HepG2 (cell line): ENCODE measurements around the gene FBXO9. TPM values are rescaled to one million over a fixed set of nuclear protein-coding genes. Genes with fewer than 3 reads are reported as not detected.

Experiments used
- ATAC-seq: fragments of 200-7000 bp; cut with Tn5 transposase; 3 replicates; pipeline ENCODE4 v1.9.1; 2020; ENCODE audit warnings: mild to moderate bottlenecking, moderate library complexity
- BruUV-seq: library from RNA; stranded (reverse); fragments of 400-500 nt; replicated peaks from 2 replicates; lab custom pipeline; 2021; lab: Mats Ljungman, UMichigan
- CTCF ChIA-PET: fragments of 300-600 bp; formaldehyde crosslinking; extraction: SDS; loops from one replicate; lab custom pipeline; 2021; ENCODE audit warnings: low total read pairs, inconsistent platforms, low intra/inter-chr PET ratio; lab: Yijun Ruan, JAX
- POLR2A ChIA-PET: fragments of 350-600 bp; sonication (Branson Sonifier 250); formaldehyde crosslinking; loops from one replicate; lab custom pipeline; 2020; ENCODE audit warnings: antibody characterized with exemption, inconsistent platforms; lab: Yijun Ruan, JAX
- DNase-seq: peaks from one replicate; pipeline ENCODE4 v3.0.0-alpha.2; 2015; ENCODE audit warnings: low spot score
- FAIRE-seq: peaks from 3 replicates; lab custom pipeline; 2011; peaks lifted over from hg19 to GRCh38; lab: Jason Lieb, UNC
- H2AFZ ChIP-seq: one replicate; pipeline ENCODE4 v1.6.1; 2011; ENCODE audit warnings: low read length, inconsistent platforms
- H3K27ac ChIP-seq: fragments of 300-600 bp; 3 replicates; pipeline ENCODE4 v1.8.0; 2011; ENCODE audit warnings: mixed run types, mild to moderate bottlenecking, mixed read lengths, low read length, inconsistent platforms; ENCODE audit not compliant: insufficient read depth; ENCODE audit errors: extremely low read length
- H3K27me3 ChIP-seq, 2 experiments: fragments of 200-600 bp in 1 of 2; 2 replicates in 1 of 2; 3 replicates in 1 of 2; pipeline versions ENCODE4 v1.6.0 to v1.8.0; 2011; ENCODE audit warnings: low read length in 2 of 2, mild to moderate bottlenecking in 2 of 2, moderate library complexity in 2 of 2, inconsistent platforms in 1 of 2; ENCODE audit not compliant: insufficient read depth in 2 of 2, control insufficient read depth in 1 of 2
- H3K36me3 ChIP-seq, 2 experiments: fragments of 200-600 bp in 1 of 2; replicated peaks in 1 of 2; 2 replicates in 1 of 2; 3 replicates in 1 of 2; pipeline versions ENCODE4 v1.5.1 to v1.8.0; 2011; ENCODE audit warnings: low read length in 2 of 2, inconsistent platforms in 1 of 2; ENCODE audit not compliant: insufficient read depth in 2 of 2, control insufficient read depth in 1 of 2
- H3K4me1 ChIP-seq: 2 replicates; pipeline ENCODE4 v1.5.1; 2012; ENCODE audit warnings: low read length, inconsistent platforms; ENCODE audit not compliant: insufficient read depth
- H3K4me2 ChIP-seq: 2 replicates; pipeline ENCODE4 v1.6.0; 2011; ENCODE audit warnings: low read depth, low read length, inconsistent platforms
- H3K4me3 ChIP-seq, 3 experiments: fragments of 200-600 bp in 1 of 3; sonication (generic), shearing (Covaris generic) in 1 of 3; replicated peaks in 1 of 3; 2 replicates each; pipeline ENCODE4 v1.5.1; 2011 to 2016; ENCODE audit warnings: low read length in 3 of 3, inconsistent platforms in 2 of 3, low read depth in 2 of 3, mild to moderate bottlenecking in 2 of 3, control low read depth in 1 of 3, mixed read lengths in 1 of 3; ENCODE audit not compliant: insufficient read depth in 1 of 3
- H3K79me2 ChIP-seq: one replicate; pipeline ENCODE4 v1.6.1; 2011; ENCODE audit warnings: low read length, inconsistent platforms; ENCODE audit not compliant: insufficient read depth
- H3K9ac ChIP-seq: 2 replicates; pipeline ENCODE4 v1.6.0; 2011; ENCODE audit warnings: mild to moderate bottlenecking, low read depth, low read length, inconsistent platforms; ENCODE audit not compliant: insufficient read depth
- H3K9me3 ChIP-seq: 2 replicates; pipeline ENCODE4 v1.5.1; 2012; ENCODE audit warnings: mild to moderate bottlenecking, low read length
- H4K20me1 ChIP-seq: 2 replicates; pipeline ENCODE4 v1.6.0; 2011; ENCODE audit warnings: inconsistent platforms, mild to moderate bottlenecking, low read length, moderate library complexity; ENCODE audit not compliant: insufficient read depth
- ATF6 ChIP-seq: sonication (generic); formaldehyde crosslinking; conservative IDR thresholded peaks from 2 replicates; pipeline ENCODE4 v1.4.0; 2020; ENCODE audit warnings: missing genetic modification reagents
- CBX1 ChIP-seq: IDR thresholded peaks from one replicate; pipeline ENCODE4 v1.6.1; 2016; ENCODE audit warnings: antibody characterized with exemption, low read depth
- CEBPB ChIP-seq: IDR thresholded peaks from 2 replicates; pipeline ENCODE4 v1.6.1; 2011; ENCODE audit warnings: low read depth, low read length, improper control_type of control experiment, borderline replicate concordance
- CREB3 ChIP-seq: sonication (generic); formaldehyde crosslinking; IDR thresholded peaks from 2 replicates; pipeline ENCODE4 v1.5.0; 2020; ENCODE audit warnings: missing genetic modification reagents
- DRAP1 ChIP-seq: IDR thresholded peaks from 2 replicates; pipeline ENCODE4 v1.6.1; 2016; ENCODE audit warnings: missing genetic modification reagents, missing compliant biosample characterization
- KDM5A ChIP-seq: fragments of 200-600 bp; sonication (generic); IDR thresholded peaks from 2 replicates; pipeline ENCODE4 v1.7.0; 2018; ENCODE audit warnings: antibody characterized with exemption, mild to moderate bottlenecking, low read length, borderline replicate concordance
- MTF1 ChIP-seq: sonication (generic); formaldehyde crosslinking; IDR thresholded peaks from 2 replicates; pipeline ENCODE4 v1.5.0; 2020; ENCODE audit warnings: missing genetic modification reagents
- NR2C2 ChIP-seq: sonication (generic); formaldehyde crosslinking; IDR thresholded peaks from 2 replicates; pipeline ENCODE4 v1.4.0; 2020; ENCODE audit warnings: missing genetic modification reagents, mild to moderate bottlenecking, moderate library complexity, borderline replicate concordance
- PRMT3 ChIP-seq: sonication (generic); formaldehyde crosslinking; IDR thresholded peaks from 2 replicates; pipeline ENCODE4 v1.8.1; 2022; ENCODE audit warnings: low read depth, mild to moderate bottlenecking, moderate library complexity, missing genetic modification reagents, borderline replicate concordance
- SNRNP70 ChIP-seq: fragments of 200-400 bp; formaldehyde crosslinking; IDR thresholded peaks from 2 replicates; pipeline ENCODE4 v1.6.1; 2017; ENCODE audit warnings: mild to moderate bottlenecking, low read depth, low read length, moderate library complexity
- TCF7 ChIP-seq: sonication (generic); IDR thresholded peaks from 2 replicates; pipeline ENCODE4 v1.6.1; 2016; ENCODE audit warnings: antibody characterized with exemption, low read depth
- ZFP62 ChIP-seq: sonication (generic); formaldehyde crosslinking; IDR thresholded peaks from 2 replicates; pipeline ENCODE4 v1.4.0; 2020; ENCODE audit warnings: missing genetic modification reagents
- ZIK1 ChIP-seq: sonication (generic); formaldehyde crosslinking; IDR thresholded peaks from 2 replicates; pipeline ENCODE4 v1.5.0; 2020; ENCODE audit warnings: mild to moderate bottlenecking, low read depth, missing genetic modification reagents, borderline replicate concordance
- ZNF10 ChIP-seq: sonication (generic); formaldehyde crosslinking; IDR thresholded peaks from 2 replicates; pipeline ENCODE4 v1.4.0; 2020; ENCODE audit warnings: mild to moderate bottlenecking, low read depth, missing genetic modification reagents, borderline replicate concordance
- ZNF276 ChIP-seq: sonication (generic); formaldehyde crosslinking; IDR thresholded peaks from 2 replicates; pipeline ENCODE4 v1.4.0; 2020; ENCODE audit warnings: mild to moderate bottlenecking, low read depth, missing genetic modification reagents
- ZNF577 ChIP-seq: sonication (generic); formaldehyde crosslinking; IDR thresholded peaks from 2 replicates; pipeline ENCODE4 v1.4.0; 2020; ENCODE audit warnings: mild to moderate bottlenecking, low read depth, missing genetic modification reagents, borderline replicate concordance
- ZNF597 ChIP-seq: sonication (generic); formaldehyde crosslinking; IDR thresholded peaks from 2 replicates; pipeline ENCODE4 v1.5.0; 2020; ENCODE audit warnings: missing genetic modification reagents
- WGBS: methylation state at CpG from one replicate; pipeline ENCODE4 v1.1.6; 2017; ENCODE audit warnings: low lambda C conversion rate; 5-methylcytosine and 5-hydroxymethylcytosine counted together
- in situ Hi-C: cut with HindIII; loops from 2 replicates; pipeline ENCODE4 v1.10.0; 2017; ENCODE audit warnings: low pct_unique_long_range_greater_than_20kb; ENCODE audit not compliant: extremely low pct_ligation_motif_present
- intact Hi-C: fragments of 100-400 bp; cut with micrococcal nuclease; formaldehyde crosslinking; loops from one replicate; pipeline ENCODE4 v1.10.0; 2022; ENCODE audit not compliant: unreplicated experiment
- polyA plus RNA-seq, 8 experiments: library from polyadenylated mRNA; depleted of rRNA in 3 of 8; stranded (reverse) in 7 of 8; unstranded in 1 of 8; fragments of >200 nt; fragmentation: Illumina TruSeq in 4 of 8; extraction: Trizol in 4 of 8; gene quantifications; 2 replicates each; pipeline versions ENCODE4 v1.2.1 to v1.2.3, GENCODE V29; 2011 to 2016; ENCODE audit warnings: low read depth in 4 of 8, missing spikeins in 1 of 8, mixed read lengths in 1 of 8; ENCODE audit not compliant: insufficient read depth in 1 of 8
- total RNA-seq, 5 experiments: library from RNA; depleted of rRNA; stranded (reverse); fragments of >200 nt; fragmentation: Illumina TruSeq; extraction: Trizol; gene quantifications; 2 replicates each; pipeline ENCODE4 v1.2.3, GENCODE V29; 2016; ENCODE audit warnings: low read depth in 1 of 5

FBXO9 gene
- total and polyA plus RNA-seq, 2 of the 13 experiments (the other 11 are each of a cell fraction or from before 2014, with no cell fraction given), result 64.3 to 98.4 TPM

DNA sequence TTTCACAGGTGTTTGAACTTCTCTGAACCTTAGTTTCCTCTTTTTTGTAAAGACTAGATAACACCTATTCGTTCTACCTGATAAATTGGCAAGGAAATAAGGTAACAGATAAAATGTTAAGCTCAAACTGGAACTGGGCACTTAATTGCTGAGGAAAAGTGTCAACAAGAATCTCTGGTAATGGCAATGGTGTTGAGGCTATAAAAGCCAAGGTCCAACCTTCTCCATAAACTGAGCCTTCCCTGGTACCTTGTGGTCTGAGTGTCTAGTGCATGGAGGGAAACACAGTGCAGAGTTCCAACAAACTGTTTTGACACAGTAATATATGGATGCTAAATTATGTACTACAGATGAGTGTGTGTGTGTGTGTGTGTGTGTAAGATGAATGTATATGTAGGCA, 36.7 kb upstream of the FBXO9 start:
- in situ Hi-C loops, result no loop called here
- no peak for TF ChIP-seq MTF1 (CRISPR knock-in tag)
- no peak for TF ChIP-seq CREB3
- no peak for TF ChIP-seq ATF6 (CRISPR knock-in tag)
- no peak for TF ChIP-seq ZNF577 (CRISPR knock-in tag)
- no peak for TF ChIP-seq SNRNP70
- no peak for TF ChIP-seq TCF7
- TF ChIP-seq ZNF10 (CRISPR knock-in tag), result no peak
- no peak for TF ChIP-seq KDM5A
- TF ChIP-seq NR2C2 (CRISPR knock-in tag), result no peak
- no peak for TF ChIP-seq ZIK1 (CRISPR knock-in tag)
- TF ChIP-seq ZNF276, result no peak
- no peak for TF ChIP-seq CEBPB
- no peak for TF ChIP-seq CBX1
- no peak for TF ChIP-seq ZFP62 (CRISPR knock-in tag)
- no peak for TF ChIP-seq DRAP1
- TF ChIP-seq ZNF597 (CRISPR knock-in tag), result no peak
- no peak for TF ChIP-seq PRMT3

More for the DNA sequence above, 36.7 kb upstream of the FBXO9 start:
- no peaks in the 10 kb centered on the region for H4K20me1 ChIP-seq
- H3K9ac ChIP-seq, result no peak overlapping the region
- peaks cover 22 to 59% of the 10 kb centered on the region in 2 experiments for H3K36me3 ChIP-seq
- intact Hi-C loops, result no loop called here
- H3K4me1 ChIP-seq, result no peaks in the 10 kb centered on the region
- no peaks in the 10 kb centered on the region for H3K27me3 ChIP-seq
- H2AFZ ChIP-seq, result no peak overlapping the region
- DNase-seq, result no peak
- CTCF ChIA-PET, result no interaction called here
- POLR2A ChIA-PET, result no interaction called here
- no TSS peak for BruUV-seq
- no peak overlapping the region for H3K4me3 ChIP-seq
- WGBS, result 96% methylated on average over 1 of the region's 1 CpG
- no peak for FAIRE-seq
- H3K79me2 ChIP-seq, result no peaks in the 10 kb centered on the region
- H3K27ac ChIP-seq, result no peak overlapping the region
- no peak for ATAC-seq
- H3K4me2 ChIP-seq, result no peak overlapping the region
- no peaks in the 10 kb centered on the region for H3K9me3 ChIP-seq
